Endometrium (tissue), 2 donors: ENCODE data around the gene TRIM29.
"Not testable (repeated sequence)": the region's sequence is repeated elsewhere in the genome, so short reads cannot be mapped to it uniquely, and the experiment has no call there.

Source experiments
- FAIRE-seq: peaks from 2 replicates; lab custom pipeline; 2012; peaks lifted over from hg19 to GRCh38; lab: Jason Lieb, UNC
- donor health status: control.
- donor health status: control.

The TRIM29 gene, protein sequence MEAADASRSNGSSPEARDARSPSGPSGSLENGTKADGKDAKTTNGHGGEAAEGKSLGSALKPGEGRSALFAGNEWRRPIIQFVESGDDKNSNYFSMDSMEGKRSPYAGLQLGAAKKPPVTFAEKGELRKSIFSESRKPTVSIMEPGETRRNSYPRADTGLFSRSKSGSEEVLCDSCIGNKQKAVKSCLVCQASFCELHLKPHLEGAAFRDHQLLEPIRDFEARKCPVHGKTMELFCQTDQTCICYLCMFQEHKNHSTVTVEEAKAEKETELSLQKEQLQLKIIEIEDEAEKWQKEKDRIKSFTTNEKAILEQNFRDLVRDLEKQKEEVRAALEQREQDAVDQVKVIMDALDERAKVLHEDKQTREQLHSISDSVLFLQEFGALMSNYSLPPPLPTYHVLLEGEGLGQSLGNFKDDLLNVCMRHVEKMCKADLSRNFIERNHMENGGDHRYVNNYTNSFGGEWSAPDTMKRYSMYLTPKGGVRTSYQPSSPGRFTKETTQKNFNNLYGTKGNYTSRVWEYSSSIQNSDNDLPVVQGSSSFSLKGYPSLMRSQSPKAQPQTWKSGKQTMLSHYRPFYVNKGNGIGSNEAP

DNA sequence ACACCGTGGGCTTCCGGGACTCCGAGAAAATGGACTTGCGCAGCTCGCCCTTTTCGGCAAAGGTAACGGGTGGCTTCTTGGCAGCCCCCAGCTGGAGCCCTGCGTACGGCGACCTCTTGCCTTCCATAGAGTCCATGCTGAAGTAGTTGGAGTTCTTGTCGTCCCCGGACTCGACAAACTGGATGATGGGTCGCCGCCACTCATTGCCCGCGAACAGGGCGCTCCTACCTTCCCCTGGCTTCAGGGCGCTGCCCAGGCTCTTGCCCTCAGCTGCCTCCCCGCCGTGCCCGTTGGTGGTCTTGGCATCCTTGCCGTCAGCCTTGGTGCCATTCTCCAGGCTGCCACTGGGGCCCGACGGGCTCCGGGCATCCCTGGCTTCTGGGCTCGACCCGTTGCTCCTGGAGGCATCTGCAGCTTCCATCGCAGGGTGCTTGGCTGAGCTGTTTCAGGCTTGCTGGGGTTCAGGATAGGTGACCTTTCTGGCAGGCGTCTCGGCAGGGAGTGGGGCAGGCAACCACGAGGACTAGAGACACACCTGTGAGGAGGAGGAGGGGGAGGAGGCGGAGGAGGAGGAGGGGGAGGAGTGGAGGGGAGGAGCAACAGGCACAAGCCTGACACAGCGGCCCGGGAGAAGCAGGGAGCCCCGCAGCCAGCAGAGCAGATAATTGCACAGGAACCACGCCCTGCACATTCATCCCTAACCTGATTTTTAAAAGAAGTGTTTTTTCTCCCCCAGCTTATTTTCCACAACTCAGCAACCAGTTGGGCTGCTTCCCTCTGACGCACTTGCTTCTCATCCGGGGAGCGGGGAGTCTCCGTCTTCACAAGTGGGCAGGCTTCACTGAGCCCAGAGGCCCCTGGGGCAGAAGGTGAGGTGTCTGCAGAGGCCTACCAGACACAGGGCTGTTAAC is at the start of gene TRIM29:
TSS of gene TRIM29 (minus strand) at position 503 of the 911 bp plus-strand sequence. CDS start at position 421, 82 bp downstream.
- no peak for FAIRE-seq

DNA sequence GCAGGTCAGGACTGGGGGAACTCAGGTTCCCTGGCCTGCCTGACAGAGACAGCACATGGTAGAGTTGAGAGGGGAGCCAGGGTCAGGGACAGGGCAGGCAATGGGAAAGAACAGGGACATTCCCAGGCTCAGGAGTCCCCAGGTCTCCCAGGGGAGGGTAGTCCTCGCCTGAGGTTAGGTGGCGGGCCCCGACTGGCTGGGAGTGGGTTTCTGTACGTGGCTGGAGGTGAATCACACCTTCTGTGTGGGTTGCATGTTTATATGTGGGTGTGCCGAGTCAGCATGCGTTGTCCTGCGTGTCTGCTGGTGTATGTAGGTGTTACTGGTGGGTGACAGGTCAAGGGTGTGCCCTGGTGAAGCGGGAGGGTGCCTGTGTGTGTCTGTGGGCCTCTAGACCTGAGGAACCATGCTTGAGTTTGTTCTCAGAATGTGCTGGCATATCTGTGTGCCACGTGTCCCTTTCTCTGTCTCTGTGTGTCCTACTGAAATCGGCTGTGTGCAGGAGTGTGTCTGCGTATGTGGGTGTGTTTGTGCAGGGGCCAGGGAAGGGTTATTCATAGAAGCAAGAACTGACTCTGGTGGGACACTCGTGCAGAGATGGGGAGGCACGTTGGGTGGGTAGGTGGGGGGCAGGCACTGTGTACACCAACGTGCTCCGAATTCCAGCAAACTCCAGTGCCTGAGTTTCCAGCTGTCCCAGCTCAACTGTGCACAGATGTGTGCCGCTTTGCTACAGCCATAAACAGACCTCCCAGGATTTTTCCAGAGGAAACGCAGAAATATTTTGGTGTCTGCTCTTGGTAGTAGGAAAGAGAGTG is 49.1 kb upstream of the TRIM29 start:
- peak; percentile 55 for FAIRE-seq

DNA sequence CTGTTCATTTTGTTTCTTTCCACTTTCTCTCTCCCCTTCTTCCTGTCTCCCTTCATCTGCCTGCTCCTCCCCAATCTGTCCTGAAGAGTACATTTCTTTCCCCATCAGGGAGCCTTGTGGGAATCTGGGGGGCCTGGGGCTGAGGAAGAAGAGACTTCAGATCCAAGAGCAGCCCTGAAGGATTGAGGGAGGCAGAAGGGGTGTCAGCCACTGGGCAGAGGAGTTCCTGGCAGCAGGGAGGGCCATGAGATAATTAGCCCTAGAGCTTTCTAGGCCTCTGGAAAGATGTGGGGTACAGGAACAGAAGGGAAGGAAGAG is 48.5 kb upstream of the TRIM29 start:
- FAIRE-seq = no peak

DNA sequence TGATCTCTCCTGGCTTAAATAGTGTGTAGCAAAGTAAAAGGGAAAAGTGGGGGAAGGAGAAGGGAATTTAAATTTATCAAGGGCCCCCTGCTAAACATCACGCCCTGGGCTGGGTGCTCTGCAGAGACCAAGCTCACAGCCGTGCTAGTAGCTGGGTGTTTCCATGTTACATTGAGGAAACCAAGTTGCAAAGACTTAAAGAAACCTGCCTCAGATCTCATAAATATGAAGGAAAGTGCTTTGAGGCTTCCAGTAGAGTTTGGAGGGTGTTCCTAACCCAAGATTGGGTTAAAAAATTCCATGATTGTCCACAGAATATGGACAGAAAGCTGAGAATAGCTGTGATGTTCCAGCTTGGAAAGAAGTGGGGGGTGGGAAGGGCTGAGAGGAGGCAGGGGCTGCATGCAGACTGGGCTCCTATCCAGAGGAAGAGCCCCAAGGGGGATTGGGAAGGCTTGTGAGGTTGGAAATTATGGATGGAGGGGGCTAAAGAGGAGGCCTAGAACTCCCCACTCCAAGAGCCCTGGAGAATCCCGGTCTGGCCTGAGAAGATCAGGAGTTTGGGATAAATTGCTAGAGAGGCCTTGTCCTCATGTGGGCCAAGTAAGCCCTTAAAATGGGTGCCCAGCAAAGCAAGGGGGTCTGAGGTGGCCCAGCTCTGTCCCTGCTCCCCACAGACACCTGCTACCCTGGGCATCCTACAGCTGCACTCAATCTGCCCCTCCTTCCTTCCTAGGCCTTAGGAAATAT is 48.0 kb upstream of the TRIM29 start:
- peak; percentile 84 for FAIRE-seq

DNA sequence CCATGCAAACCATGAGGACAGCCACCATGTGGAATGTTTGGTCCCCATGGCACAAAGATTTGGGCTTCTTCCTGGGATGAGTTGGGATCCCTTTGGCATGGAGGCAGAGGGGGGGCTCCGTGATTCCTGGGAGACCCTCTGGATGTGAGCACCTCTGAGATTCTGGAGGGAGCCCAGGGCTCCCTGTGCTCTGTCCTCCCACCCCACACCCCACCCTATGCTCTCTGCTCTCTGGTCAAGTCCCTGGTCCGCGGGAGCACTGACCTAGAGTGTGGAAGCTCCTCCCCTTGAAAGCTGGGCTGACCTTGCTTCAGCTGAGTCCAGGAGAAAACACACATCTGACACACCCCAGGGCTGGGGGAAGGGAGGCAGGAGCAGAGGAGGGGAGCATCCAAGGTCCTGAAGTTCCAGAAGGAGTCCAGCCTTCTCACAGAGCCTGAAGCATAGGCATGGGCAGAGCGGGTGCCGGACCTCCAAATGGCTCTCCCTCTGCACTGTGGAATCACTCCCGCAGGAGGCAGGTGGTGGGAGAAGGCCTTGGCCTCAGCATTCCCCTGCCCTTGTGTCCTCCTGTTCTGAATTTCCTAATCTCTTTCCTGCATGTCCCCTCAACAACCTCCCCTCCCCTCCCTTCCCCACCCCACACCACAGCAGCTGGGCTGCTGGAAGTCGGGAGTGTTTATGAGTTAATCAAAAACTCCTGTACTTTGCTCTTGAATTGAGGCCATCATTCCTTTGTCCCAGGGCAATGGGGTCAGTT is 47.2 kb upstream of the TRIM29 start:
- no peak for FAIRE-seq

DNA sequence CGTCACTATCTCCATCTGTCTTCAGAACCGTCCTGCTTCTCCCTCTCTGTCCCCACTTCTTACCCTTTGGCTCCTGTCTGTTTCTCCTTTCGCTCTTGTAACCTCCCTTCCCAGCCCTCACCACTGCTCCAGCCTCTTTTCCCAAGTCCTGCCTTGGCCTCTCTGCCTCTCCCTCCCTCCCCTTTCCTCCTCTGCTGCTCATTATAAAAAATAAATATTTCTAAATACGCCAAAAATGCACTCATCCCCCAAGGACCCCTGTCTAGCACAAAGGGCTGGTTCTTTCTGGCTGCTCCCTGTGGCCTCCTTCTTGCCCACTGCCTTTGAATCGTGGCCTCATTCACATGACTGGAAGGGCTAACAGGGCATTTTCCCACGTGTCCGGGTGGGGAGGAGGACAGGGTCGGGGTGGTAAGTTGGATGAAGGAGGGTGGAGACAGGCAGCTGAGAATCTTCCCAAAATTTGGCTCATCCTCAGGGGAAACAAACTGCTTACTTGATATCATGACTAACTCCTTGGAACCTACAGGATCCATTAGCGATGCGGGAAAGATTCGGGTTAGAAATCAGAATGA is 46.5 kb upstream of the TRIM29 start:
- no peak for FAIRE-seq

DNA sequence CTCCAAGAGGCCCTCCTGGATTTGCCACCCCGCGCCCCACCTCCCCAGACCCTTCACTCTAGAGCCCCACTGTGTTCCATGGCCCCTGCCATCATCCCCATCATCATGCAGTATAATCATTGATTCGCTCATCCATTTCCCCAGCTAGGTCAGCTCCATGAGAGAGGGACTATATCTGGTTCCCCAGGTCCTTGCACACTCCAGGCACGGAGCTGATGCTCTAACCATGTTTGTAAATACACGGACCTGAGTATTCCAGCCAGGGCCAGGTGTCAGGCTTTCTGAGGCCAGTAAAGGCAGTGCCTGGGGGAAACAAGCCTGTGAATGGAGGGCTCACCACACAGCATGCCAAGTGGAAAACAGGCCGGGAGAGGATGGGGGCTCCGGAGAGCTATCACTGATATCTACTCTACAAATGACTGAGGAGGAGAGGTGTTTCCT is 45.8 kb upstream of the TRIM29 start:
- no peak for FAIRE-seq

DNA sequence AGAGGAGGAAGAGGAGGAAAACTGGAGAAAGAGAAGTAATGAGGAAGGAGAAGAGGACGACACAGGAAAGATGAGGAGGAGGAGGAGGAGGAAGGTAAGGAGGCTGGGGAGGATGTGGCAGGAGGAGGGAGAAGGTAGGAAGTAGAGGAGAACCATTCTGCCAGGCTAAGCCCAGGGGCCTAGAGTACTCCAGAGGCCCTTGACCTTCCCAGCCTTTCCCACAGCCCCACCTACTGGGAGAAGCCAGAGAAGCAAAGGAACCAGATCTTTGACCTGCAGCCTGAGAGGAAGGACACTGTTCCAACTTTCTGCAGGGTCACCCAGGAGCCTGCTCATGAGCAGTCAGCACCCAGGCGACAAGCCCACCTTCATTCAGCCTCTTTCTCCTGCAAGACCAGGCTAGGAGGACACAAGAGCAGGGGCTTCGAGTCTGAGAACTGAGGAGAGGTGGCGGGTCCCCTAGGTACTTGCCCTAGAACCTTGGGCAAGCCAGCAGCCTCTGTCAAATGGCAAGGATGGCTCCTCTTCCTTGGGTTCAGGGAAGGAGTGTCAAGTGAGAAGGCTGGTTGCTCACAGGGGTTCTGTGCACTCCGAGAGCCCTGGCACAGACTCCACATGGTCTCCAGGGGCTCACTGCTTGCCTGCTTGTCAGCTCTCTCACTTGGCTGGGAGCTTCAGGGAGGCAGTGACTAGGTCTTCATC is 45.0 kb upstream of the TRIM29 start:
- FAIRE-seq = no peak

DNA sequence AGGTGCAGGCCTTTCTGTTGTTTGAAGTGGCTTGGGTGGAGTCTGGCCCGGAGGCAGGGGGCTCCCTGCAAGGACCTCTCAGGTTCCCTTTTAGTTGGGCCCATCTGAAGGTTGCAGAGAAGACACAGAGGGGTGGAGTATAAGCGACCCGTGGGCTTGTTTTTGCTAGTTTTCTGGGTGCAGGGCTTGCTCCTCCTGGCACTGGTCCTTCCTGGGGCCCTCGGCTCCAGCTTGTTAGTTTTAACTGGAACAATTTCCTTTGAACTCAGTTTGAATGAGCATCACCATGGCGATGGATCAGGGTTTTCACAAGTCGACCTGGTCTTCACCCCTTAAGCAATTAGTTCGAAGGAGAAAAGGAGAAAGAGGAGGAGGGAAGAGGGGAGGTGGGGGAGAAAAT is 44.5 kb upstream of the TRIM29 start:
- no peak for FAIRE-seq

DNA sequence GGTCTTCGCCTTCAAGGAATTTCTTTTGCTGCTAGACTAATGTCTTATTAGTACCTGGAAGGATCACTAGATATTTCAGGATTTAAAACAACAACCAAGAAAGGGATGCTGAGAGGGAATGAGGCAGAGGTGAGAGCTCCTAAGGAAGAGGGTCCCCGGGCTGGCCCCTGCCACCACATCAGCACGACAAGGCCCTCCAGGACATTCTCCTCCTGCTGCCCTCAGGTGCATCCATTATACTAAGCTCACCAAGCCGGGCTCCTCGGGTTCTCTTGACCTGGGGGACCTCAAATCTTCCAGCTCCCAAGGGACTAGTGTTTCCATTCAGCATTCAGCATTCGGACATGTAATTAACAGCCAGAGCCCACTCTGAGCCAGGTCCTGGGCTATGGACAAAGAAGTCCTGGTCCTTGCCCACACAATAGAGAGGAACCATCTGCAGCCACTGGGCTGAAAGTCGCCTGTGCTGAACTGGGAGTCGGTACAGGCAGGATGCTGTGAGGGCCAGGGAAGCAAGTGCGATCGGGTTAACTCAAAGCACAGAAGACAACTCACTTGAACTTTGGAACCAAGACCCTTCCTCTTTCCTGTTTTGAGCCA is 43.6 kb upstream of the TRIM29 start:
- no peak for FAIRE-seq

DNA sequence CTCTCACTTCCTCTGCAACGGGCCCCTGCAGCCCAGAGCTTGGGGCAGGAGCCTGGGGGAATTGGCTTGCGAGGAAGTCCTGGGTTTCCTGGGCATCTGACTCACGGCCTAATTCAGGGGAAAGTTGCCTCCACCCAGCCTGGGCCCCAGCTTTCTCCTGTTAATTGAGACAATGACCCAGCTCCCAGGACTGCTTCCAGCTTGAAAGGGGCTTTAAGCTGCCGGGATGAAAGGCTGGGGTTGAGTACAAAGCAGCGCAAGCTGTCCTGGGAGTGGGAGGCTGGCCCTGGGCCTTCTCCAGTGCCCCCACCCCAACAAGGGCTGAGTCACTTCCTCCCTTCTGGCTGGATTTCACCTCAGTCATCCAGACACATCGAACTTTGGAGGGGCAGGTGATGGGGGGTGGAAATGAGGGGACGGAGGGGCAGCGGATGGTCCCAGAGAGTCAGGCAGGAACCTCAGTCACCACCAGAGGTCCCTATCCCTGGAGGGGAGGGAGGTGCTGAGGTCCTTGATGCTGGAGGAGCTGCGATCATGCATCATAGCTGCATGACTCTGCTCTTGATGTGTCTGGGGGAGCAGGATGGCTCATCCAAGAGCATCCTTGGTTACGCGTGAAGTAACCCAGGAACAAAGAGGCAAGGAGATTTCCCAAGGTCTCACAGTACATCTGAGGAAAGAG is 42.8 kb upstream of the TRIM29 start:
- no peak for FAIRE-seq

DNA sequence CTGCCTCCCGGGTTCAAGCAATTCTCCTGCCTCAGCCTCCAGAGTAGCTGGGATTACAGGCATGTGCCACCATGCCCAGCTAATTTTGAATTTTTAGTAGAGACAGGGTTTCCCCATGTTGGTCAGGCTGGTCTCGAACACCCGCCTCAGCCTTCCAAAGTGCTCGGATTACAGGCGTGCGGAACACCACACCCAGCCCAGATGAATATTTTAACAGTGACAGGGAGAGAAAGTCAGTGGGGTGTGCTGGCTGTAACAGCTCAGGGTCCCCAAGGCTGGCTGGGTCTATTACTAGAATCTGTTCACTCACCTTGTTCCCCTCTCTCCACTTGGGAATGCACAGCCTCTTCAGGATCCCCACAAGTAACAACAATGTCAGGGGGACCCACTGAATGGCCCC is 42.1 kb upstream of the TRIM29 start:
- not testable (repeated sequence) for FAIRE-seq

DNA sequence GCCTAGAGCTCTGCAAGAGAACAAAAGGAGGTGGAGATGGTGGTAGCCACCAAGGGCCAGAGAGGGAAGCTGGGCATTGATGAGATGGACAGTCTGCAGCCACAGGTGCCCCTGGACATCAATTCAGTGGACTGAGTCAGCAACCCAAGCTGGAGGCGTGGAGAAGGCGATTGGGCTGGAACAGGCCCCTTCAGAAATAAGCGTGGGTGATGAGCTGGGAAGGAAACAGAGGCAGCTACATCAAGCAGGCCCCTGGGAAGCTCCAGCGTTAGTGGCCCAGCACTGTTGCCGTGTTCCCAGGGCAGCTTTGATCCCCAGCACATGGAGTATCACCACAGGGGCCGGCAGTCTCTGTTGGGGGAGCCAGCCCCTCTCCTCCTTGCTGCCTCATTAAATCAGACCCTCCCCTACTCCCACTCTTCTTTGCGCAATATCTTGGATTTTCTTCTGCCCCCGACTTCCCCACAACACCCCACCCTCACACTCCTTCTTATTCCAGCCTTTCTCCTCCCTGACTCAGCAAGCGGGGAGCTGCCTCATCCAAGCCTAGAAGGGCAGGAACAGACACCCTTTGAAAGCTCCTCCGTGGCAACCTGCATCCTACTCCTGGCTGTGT is 41.3 kb upstream of the TRIM29 start:
- no peak for FAIRE-seq

DNA sequence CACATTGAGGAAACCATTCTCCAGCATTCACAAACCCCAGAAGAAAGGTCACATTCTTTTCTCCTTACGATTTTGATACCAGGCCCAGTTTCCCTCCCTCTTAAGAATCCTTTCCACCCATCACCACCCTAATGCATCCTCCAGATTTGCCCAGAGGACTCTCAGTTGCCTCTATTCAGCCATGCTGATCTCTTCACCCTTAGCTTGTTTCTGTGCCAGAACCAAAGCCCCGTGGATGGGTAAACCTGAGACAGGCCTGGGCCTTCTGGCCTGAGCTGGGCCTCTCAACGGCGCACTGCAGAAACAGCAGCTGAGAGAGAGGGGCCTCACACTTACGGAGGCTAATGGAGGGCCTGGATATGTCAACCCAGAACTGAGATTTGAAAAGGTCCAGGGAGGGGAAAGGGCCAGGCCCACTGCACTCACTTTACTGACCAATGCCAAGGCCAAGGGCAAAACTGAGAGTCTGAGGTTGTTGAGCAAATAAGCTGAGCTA is 40.7 kb upstream of the TRIM29 start:
- no peak for FAIRE-seq

DNA sequence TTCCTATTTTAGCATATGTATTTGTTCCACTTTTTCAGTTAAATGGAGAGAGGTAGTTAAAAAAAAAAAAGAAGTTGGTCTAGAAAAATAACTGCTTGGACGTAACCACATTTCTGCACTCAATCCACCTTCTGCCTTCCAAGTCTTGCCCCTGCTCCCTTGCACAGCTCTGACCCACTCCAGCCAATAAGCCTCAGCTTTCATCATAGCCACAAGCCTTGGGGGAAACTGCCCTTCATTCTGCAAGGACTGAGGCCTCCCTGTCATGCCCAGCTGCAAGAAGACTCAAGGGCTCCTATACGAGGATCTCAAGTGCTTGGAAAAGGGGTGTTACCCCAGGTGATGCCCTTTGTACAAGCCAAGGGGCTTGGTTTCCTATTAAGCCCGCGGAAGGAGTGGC is 37.0 kb upstream of the TRIM29 start:
- no peak for FAIRE-seq

DNA sequence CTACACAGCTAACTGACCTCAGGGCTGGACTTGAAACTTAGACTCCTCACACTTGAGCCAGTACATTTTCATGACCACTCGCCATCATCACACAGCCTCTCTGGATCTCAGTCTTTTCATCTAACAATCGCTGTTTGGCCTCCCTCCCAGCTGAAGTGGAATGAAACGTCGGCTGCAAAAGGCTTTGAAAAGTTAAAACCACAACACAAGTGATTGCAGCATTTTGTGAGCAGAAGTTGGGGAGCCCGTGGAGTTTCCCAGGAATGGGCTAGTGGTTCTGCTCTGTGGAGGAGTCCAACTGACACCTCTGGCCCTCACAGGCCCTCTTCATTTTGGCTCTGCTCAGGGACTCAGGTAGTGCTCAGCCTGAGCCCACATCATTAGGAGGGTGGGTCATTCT is 35.9 kb upstream of the TRIM29 start:
- FAIRE-seq = no peak

DNA sequence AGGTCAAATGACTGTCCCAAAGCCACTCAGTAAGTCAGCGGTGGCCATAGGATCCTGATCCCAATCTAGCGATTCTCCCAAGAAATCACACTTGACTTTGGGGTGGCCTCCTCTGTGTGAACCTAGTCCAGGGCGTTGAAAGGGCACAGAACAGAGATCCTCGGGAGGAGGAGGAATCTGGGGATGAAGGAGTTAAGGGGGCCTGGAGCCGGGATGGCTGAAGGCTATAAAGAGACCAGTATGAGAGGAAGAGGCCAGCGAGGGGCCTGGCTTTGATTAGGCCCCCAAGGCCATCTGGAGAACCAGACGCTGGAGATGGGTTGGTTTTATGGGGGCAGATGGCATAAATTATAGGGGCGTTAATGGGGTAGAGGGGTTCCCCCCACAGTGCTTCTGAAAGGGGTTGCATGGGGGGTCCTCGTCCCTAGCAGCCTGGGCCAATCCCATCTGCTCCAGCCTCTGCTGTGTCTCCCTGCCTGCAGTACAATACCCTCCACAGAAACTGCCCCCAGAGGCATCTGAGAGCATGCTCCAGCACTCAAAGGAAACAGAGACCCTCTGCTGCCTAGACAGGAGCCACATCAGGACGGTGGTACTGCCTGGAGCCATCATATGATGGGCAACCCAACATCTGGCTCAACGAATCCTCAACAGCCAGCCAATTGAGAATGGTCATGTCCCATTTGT is 35.2 kb upstream of the TRIM29 start:
- FAIRE-seq = no peak
